Smooth muscle cell of the brain vasculature (primary cell): Measurements from ENCODE around the gene FDXACB1.

ENCODE experiments used
- DNase-seq: peaks from one replicate; pipeline ENCODE4 v3.0.0-alpha.2; 2012; ENCODE audit warnings: low read depth, low spot score

FDXACB1 gene

GRCh38 chr11:111843661-111844060, 35.3 kb downstream of the FDXACB1 start:
- DNase-seq = no peak

GRCh38 chr11:111841370-111842053, 37.5 kb downstream of the FDXACB1 start:
- DNase-seq = peak; percentile 75

GRCh38 chr11:111840143-111840542, 38.8 kb downstream of the FDXACB1 start:
- DNase-seq = no peak

DNA sequence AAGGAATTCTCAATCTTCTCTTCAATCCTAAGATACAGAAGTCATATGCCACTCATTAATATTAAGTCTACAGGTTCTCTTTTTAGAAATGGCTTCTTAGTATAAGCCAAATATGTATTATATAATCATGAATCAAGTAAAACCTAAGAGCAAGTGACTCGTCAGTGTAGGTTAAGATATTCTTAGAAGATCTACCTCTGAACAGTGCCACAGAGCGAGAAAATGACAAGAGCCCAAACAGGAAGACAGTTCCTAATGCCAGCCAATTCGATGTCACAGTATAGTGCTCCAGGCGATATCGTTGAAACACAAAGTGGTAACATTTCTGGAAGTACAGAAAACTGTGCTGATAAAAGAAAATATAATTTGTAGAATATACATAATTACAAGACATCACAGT, 40.9 kb downstream of the FDXACB1 start:
- DNase-seq = no peak

DNA sequence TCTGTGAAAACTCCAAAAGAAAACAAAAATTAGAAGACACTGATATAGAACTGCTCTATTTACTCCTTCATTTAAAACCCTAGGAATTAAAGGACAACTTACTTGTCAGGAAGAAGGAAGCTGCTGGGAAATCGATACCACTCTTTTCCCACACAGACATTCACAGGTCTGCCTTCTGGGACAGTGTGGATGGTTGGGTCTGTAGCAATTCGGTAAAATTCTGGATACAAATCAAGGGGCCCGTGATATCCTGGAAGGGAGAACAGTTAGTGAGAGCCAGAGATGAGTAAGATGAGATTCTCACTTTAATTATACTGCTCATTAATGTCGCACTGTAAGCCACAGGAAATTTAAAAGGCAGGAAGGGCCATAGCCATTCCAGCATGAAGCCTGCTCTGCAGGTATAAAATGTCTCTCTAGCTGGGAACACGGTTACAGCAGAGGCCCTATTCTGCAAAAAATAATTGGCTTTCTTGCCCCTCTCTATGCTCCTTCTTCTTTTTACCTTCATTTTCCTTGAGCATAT, 41.5 kb downstream of the FDXACB1 start:
- no peak for DNase-seq

GRCh38 chr11:111836721-111837120, 42.2 kb downstream of the FDXACB1 start:
- DNase-seq = no peak

DNA sequence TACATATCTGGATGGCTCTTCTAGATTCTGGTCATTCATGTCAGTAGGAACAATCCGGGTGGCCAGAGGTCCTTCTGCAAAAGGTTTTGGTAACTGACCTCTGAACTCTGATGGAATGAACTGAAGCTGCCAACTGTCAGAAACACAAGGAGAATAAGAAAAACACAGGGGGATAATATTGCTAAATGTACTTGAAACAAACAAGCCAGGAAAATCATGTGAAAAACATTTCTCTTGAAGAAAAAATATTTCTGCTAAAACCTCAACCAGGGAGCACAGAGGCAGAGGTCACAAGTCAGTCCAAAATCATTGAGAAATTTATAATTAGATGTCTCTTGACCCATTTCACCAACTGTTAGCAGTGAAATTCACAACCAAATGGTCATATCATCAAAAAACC, 42.8 kb downstream of the FDXACB1 start:
- no peak for DNase-seq

DNA sequence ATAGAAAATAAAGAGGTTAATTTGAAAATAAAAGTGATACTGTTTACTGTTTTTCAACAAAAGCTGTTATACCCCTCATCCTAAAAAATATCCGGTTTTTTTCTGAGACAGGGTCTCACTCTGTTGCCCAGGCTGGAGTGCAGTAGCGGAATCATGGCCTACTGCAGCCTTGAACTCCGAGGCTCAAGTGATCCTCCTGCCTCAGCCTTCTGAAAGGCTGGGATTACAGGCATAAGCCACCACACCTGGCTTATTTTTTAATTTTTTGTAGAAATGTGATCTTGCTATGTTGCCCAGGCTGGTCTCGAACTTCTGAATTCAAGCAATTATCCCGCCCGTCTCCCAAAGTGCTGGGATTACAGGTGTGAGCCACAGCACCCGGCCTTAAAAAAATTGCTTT, 43.3 kb downstream of the FDXACB1 start:
- DNase-seq = no peak

DNA sequence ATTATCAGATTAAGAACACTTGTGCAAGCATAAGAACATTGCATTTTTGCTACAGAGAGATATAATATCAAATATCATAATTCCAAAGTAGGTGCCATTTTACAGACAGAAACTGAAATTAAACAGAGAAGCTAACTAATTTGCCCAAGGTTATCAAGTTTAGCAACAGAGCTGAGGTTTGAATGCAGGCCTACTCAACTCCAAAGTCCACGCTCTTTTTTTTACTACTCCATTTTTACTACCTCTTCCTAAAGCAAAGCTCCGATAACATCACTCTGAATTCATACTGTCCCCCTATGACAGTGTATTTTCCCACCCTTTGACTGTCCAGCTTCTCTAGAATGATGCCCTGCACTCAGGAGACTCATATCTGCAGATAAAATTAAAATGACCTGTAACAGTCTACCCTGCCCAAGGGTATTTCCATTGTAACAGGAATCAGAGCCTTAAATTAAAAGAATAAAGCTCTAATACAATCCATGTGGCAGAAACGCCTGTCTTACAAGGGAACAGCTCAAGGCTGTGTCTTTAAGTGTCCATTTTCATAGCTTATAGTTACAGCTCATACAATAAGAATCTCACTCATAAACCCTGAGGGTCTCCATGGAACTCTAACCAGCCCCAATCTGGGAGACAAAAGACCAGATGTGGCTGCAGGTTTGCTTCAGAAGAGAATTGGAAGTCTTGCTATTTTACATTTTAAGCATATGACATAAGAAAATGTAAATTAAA, 44.4 kb downstream of the FDXACB1 start:
- no peak for DNase-seq

- DNase-seq = no peak
Measured at GRCh38 chr11:111833524-111833923, 45.4 kb downstream of the FDXACB1 start.

GRCh38 chr11:111829185-111829968, 49.6 kb downstream of the FDXACB1 start:
- DNase-seq = no peak

GRCh38 chr11:111826322-111826950, 52.5 kb downstream of the FDXACB1 start:
- no peak for DNase-seq
